GM12892 (cell line): ENCODE data around the gene MCCC2.

ENCODE experiments used
- POLR2A ChIP-seq: IDR thresholded peaks from 2 replicates; pipeline ENCODE4 v1.6.1; 2011; ENCODE audit warnings: low read depth, low read length, control low read depth
- POLR2AphosphoS5 ChIP-seq: IDR thresholded peaks from 2 replicates; pipeline ENCODE4 v1.6.1; 2011; ENCODE audit warnings: low read depth, low read length, control low read depth

DNA sequence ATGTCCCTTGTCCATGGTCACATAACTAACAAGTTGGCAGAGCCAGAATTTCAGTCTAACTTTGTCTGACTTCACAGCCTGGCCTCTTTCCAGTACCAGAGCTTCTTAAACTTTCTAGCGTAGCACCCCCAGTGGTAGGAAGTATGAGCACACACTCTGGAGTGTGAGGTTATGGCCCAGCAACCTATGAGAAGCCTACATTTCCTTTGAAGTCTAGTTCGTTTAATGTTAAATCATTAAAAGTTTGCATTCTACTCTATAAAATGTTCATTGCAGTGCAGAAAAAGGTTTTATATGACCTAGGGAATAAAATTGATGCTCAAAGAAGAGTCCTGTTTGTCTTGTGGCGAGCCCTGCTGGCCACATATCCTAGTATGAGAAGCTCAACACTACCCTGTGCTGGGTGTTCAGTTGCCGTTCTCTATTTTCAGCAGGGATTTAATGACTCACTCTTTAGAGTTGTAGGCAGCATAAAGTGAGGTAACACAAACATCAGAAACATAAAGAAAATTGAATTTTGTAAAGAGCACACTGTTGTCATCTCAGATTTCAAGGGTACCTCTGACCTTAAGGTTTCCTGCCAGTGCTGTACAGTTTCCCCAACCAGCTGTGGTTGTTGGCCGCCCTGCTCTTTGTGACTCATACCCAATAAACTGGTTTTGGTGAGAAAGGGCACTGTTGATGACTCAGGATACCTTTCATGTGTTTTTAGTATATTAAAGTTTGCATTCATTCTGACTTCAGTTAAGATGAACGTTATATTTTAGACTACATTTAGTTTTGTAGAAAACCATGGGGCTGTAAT lies 14.3 kb downstream of the MCCC2 start:
- TF ChIP-seq POLR2AphosphoS5 (no peak), POLR2A (no peak)
